Spleen (tissue), 7 donors: ENCODE data around the gene BARX1.

Experiments used
- POLR2AphosphoS5 ChIP-seq, 3 donors: sonication (generic); formaldehyde crosslinking; IDR thresholded peaks; one replicate each; pipeline ENCODE4 v1.5.1; 2017; ENCODE audit warnings: antibody characterized with exemption in 3 of 3
- TF ChIP-seq, protein P1 (sequence below), 11 experiments: fragments of 200-600 bp in 7 of 11; fragments of 450-650 bp in 4 of 11; sonication (generic) in 4 of 11; IDR thresholded peaks in 8 of 11; conservative IDR thresholded peaks in 3 of 11; 1 replicate in 7 of 11; 2 replicates in 4 of 11; pipeline versions ENCODE4 v1.4.0 to v1.8.0; 2016 to 2021; ENCODE audit warnings: antibody characterized with exemption in 11 of 11, inconsistent platforms in 4 of 11, mild to moderate bottlenecking in 1 of 11
- donor health status: DM: no; HTN: no; CAD: no; lungs with moderate emphysema.
- donor health status: DM: no; HTN: no; CAD: no.
- donor health status: DM: no; HTN: no; CAD: no.

- TF ChIP-seq, protein P1, sequence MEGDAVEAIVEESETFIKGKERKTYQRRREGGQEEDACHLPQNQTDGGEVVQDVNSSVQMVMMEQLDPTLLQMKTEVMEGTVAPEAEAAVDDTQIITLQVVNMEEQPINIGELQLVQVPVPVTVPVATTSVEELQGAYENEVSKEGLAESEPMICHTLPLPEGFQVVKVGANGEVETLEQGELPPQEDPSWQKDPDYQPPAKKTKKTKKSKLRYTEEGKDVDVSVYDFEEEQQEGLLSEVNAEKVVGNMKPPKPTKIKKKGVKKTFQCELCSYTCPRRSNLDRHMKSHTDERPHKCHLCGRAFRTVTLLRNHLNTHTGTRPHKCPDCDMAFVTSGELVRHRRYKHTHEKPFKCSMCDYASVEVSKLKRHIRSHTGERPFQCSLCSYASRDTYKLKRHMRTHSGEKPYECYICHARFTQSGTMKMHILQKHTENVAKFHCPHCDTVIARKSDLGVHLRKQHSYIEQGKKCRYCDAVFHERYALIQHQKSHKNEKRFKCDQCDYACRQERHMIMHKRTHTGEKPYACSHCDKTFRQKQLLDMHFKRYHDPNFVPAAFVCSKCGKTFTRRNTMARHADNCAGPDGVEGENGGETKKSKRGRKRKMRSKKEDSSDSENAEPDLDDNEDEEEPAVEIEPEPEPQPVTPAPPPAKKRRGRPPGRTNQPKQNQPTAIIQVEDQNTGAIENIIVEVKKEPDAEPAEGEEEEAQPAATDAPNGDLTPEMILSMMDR (IDR thresholded peaks at IDR 0.05 in 8 of 11, conservative IDR thresholded peaks at IDR 0.05 in 3 of 11), result no peak
- TF ChIP-seq POLR2AphosphoS5 (IDR thresholded peaks at IDR 0.05), result no peak
These were observed 51.1 kb downstream of the BARX1 start for GRCh38 chr9:93903886-93904648.
